Activated CD8-positive, alpha-beta memory T cell treated with anti-CD3 and anti-CD28 coated beads, Interleukin-2, amount 50 U/mL, for 1 hour (primary cell): Measurements from ENCODE around the gene CNIH4.
"Not testable (repeated sequence)": the region's sequence is repeated elsewhere in the genome, so short reads cannot be mapped to it uniquely, and the experiment has no call there.

Source experiments
- DNase-seq: peaks from one replicate; pipeline ENCODE4 v3.0.0-alpha.2; 2020; ENCODE audit errors: extremely low read depth

Gene CNIH4

GRCh38 chr1:224349716-224350115 lies 7.0 kb upstream of the CNIH4 start:
- not testable (repeated sequence) for DNase-seq

- DNase-seq: not testable (repeated sequence)
Observed at GRCh38 chr1:224352436-224353085, 4.1 kb upstream of the CNIH4 start.

- DNase-seq: no peak
Observed at GRCh38 chr1:224353975-224354925, 2.4 kb upstream of the CNIH4 start.

GRCh38 chr1:224357626-224358124 lies 996 bp downstream of the CNIH4 start:
- DNase-seq: no peak

GRCh38 chr1:224358237-224358636 lies 1.6 kb downstream of the CNIH4 start:
- DNase-seq: no peak

- DNase-seq: no peak
Observed at GRCh38 chr1:224359207-224359606, 2.5 kb downstream of the CNIH4 start.

GRCh38 chr1:224368409-224368808 lies 11.7 kb downstream of the CNIH4 start:
- DNase-seq: no peak

- DNase-seq: no peak
Observed at GRCh38 chr1:224373008-224373590, 16.4 kb downstream of the CNIH4 start.

- no peak for DNase-seq
Observed at GRCh38 chr1:224375059-224375458, 18.4 kb downstream of the CNIH4 start.

GRCh38 chr1:224377676-224378006 lies 21.0 kb downstream of the CNIH4 start:
- DNase-seq: no peak

- no peak for DNase-seq
Observed at GRCh38 chr1:224378855-224379631, 22.4 kb downstream of the CNIH4 start.

- DNase-seq: no peak
Observed at GRCh38 chr1:224380003-224380402, 23.3 kb downstream of the CNIH4 start.

- no peak for DNase-seq
Observed at GRCh38 chr1:224381880-224382548, 25.3 kb downstream of the CNIH4 start.

- DNase-seq: no peak
Observed at GRCh38 chr1:224383218-224383617, 26.5 kb downstream of the CNIH4 start.

GRCh38 chr1:224387302-224387912 lies 30.7 kb downstream of the CNIH4 start:
- no peak for DNase-seq

- DNase-seq: no peak
Observed at GRCh38 chr1:224387943-224388342, 31.3 kb downstream of the CNIH4 start.

- no peak for DNase-seq
Observed at GRCh38 chr1:224390517-224390916, 33.8 kb downstream of the CNIH4 start.

GRCh38 chr1:224392411-224393249 lies 36.0 kb downstream of the CNIH4 start:
- DNase-seq: no peak

- no peak for DNase-seq
Observed at GRCh38 chr1:224393294-224393693, 36.6 kb downstream of the CNIH4 start.

GRCh38 chr1:224399887-224400286 lies 43.2 kb downstream of the CNIH4 start:
- no peak for DNase-seq
